ENCODE measurements around the gene ZNF407.

GRCh38 chr18:75073654-75074053 lies 476.0 kb downstream of the ZNF407 start:
- no peak for TF ChIP-seq POLR2AphosphoS5 (IDR thresholded peaks at IDR 0.05)
- TF ChIP-seq CTCF (IDR thresholded peaks at IDR 0.05): no peak
- no peak for TF ChIP-seq POLR2A (IDR thresholded peaks at IDR 0.05)
- no peak for TF ChIP-seq EP300 (IDR thresholded peaks at IDR 0.05)

All from gastroesophageal sphincter (tissue), 3 donors.